SK-N-MC (cell line): Measurements from ENCODE around the gene EXPH5.

Experiments used
- DNase-seq: peaks from one replicate; pipeline ENCODE4 v3.0.0-alpha.2; 2011; ENCODE audit warnings: low read depth, low spot score
- H3K27ac ChIP-seq: fragments of 200-600 bp; sonication (generic); 2 replicates; pipeline ENCODE4 v1.5.1; 2016; ENCODE audit warnings: mixed run types
- H3K36me3 ChIP-seq: fragments of 200-600 bp; sonication (generic); 2 replicates; pipeline ENCODE4 v1.6.1; 2017; ENCODE audit warnings: antibody characterized with exemption, low read length, mixed read lengths; ENCODE audit not compliant: insufficient read depth
- H3K4me3 ChIP-seq: fragments of 200-600 bp; sonication (generic); 2 replicates; pipeline ENCODE4 v1.5.1; 2016
- H3K9ac ChIP-seq: fragments of 200-600 bp; sonication (generic); 2 replicates; pipeline ENCODE4 v1.8.0; 2017; ENCODE audit warnings: mixed run types, mixed read lengths; ENCODE audit not compliant: insufficient read length
- H3K9me3 ChIP-seq: fragments of 200-600 bp; sonication (generic); 2 replicates; pipeline ENCODE4 v1.6.1; 2017; ENCODE audit warnings: low read depth, mild to moderate bottlenecking, antibody characterized with exemption, low read length, moderate library complexity, mixed read lengths
- EZH2 ChIP-seq: fragments of 200-600 bp; sonication (generic); IDR thresholded peaks from one replicate; pipeline ENCODE4 v1.6.1; 2017; ENCODE audit warnings: antibody characterized with exemption
- FOXP2 ChIP-seq: optimal IDR thresholded peaks from 2 replicates; pipeline ENCODE3; 2011; ENCODE audit warnings: mild to moderate bottlenecking, moderate library complexity; ENCODE audit not compliant: insufficient read depth; ENCODE audit errors: extremely low read length, control extremely low read depth
- POLR2AphosphoS5 ChIP-seq: IDR thresholded peaks from 2 replicates; pipeline ENCODE4 v1.6.1; 2012; ENCODE audit warnings: mild to moderate bottlenecking, low read depth, low read length, borderline replicate concordance

EXPH5 gene

DNA sequence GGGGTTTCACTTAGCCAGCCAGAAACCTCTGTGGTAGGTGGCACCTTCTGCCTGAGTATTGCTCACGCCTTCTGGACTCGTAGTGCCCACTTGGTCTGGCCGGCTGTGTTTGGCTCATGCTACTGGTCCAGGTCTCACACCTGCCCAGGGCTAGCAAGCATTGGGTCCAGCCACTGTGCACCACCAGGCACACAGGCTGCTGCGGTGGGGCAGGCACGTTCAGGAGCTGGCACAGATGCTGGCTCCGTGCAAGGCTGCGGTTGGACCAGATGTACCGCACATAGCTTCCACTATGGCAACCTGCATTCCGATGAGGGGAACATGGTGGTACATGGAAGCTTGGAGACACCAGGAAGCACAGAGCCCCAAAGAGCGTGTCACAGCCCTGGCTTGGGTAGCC is 34.8 kb upstream of the EXPH5 start:
- Histone ChIP-seq H3K27ac (no peak overlapping the region), H3K4me3 (no peak overlapping the region), H3K36me3 (no peaks in the 10 kb centered on the region), H3K9me3 (no peaks in the 10 kb centered on the region), H3K9ac (no peak overlapping the region)
- no peak for DNase-seq
- TF ChIP-seq EZH2 (no peak), FOXP2 (no peak), POLR2AphosphoS5 (no peak)

DNA sequence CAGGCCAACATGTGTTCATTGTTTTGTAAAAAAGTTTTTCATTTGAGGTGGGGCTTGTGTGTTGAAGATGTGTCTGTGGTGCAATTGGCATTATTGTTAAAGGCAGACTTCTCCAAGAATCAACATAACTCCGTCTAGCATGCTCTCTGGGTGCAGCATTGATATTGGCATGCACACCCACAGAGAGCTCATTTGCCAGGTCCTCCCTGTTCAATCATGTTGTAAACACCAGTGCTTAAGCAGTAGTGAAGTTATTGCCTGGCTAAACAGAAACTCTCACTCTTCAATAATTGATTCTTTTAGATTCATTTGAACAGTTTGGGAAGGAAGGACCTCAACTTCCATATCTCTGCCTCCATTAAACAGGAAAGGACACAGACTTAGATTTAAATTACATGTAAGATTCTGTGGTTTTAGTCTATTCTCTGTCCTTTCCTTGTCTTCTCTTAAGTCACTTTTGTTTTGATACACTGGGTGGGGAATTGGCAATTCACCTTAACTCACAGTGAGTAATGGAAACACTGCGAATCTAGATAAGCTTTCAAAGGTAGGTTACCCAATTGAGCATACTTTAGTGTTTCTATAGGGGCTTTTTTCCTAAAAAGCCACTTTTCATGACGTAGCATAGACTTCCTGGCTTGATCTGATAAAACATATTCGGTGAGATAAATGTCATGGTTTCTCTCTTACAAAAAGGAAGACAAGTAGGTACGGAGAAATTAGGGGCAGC is 30.8 kb upstream of the EXPH5 start:
- H3K9ac ChIP-seq = no peak overlapping the region
- H3K4me3 ChIP-seq = no peak overlapping the region
- TF ChIP-seq FOXP2 (no peak), POLR2AphosphoS5 (no peak), EZH2 (no peak)
- no peak for DNase-seq
- H3K27ac ChIP-seq = no peak overlapping the region
- H3K9me3 ChIP-seq = no peaks in the 10 kb centered on the region
- no peaks in the 10 kb centered on the region for H3K36me3 ChIP-seq

DNA sequence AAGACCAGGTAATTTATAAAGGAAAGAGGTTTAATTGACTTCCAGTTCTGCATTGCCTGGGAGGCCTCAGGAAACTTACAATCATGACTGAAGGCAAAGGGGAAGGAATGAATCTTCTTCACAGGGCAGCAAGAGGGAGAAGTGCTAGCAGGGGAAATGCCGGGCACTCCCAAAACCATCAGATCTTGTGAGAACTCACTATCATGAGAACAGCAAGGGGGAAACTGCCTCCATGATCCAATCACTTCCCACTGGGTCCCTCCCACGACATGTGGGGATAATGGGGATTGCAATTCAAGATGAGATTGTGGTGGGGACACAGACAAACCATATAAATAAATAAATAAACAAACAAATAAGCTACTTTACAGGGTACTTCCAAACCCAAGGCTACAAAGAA is 28.8 kb upstream of the EXPH5 start:
- Histone ChIP-seq H3K9me3 (no peaks in the 10 kb centered on the region), H3K27ac (no peak overlapping the region)
- TF ChIP-seq POLR2AphosphoS5 (no peak), EZH2 (no peak), FOXP2 (no peak)

DNA sequence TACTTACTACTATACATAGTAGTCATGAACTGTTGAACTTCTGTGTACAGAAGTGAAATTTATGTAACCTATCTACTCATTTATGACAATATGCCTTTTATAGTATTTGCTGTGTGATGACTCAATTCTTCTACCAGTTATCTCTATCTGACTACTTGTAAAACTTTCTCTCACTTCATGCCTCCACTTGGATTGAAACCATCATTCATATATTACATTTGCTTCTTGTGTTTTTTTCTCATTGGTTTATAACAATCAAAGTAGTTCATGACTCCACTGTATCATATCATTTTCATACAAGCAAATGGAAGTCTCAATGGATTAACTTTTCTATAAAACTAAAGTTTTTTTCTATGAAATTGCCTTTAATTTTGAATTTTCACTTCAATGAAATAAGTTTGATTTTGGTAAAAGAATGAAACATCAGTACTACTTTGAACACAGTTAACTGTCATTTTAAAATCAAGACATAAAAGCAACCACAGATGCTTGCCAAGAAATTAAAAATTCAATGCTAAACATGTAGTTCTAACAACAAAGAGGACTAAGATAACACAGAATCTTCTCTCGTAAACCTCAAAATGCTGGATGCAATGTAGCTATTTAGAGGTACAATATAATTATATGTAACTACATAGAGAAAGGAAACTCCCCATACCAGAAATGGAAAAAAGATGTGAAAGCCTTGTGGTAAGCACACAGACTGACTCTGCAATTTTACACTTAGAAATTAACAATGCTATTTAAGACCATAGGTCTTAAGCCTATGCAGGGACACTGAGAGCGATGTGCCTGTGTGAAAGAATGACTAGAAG is 27.6 kb upstream of the EXPH5 start:
- Histone ChIP-seq H3K27ac (no peak overlapping the region), H3K9ac (no peak overlapping the region), H3K4me3 (no peak overlapping the region), H3K9me3 (no peaks in the 10 kb centered on the region), H3K36me3 (no peaks in the 10 kb centered on the region)
- no peak for DNase-seq
- TF ChIP-seq FOXP2 (no peak), EZH2 (no peak), POLR2AphosphoS5 (no peak)

More for the DNA sequence above, 28.8 kb upstream of the EXPH5 start:
- Histone ChIP-seq H3K4me3 (no peak overlapping the region), H3K36me3 (no peaks in the 10 kb centered on the region), H3K9ac (no peak overlapping the region)
- DNase-seq = no peak

DNA sequence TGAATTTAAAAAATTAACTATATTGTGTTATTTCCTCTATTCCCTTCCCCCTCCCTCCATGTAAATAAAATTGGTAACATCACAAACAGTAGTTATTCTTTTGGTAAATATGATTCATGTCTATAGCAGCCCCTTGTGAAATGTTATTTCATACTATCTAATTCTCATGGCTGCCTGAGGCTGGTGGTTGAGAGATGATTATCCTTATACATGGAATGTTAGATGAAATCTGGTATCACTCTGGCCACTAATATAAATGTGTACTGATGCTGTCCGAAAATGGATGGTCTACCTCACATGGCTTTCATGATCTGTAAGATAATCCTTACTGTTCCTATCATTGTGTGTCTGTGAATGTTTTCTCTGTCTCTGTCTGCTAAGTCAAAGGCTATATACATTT is 25.0 kb upstream of the EXPH5 start:
- no peak overlapping the region for H3K4me3 ChIP-seq
- no peak overlapping the region for H3K27ac ChIP-seq
- TF ChIP-seq EZH2 (no peak), FOXP2 (no peak), POLR2AphosphoS5 (no peak)
- H3K9me3 ChIP-seq = no peaks in the 10 kb centered on the region
- no peak for DNase-seq
- no peak overlapping the region for H3K9ac ChIP-seq
- no peaks in the 10 kb centered on the region for H3K36me3 ChIP-seq

DNA sequence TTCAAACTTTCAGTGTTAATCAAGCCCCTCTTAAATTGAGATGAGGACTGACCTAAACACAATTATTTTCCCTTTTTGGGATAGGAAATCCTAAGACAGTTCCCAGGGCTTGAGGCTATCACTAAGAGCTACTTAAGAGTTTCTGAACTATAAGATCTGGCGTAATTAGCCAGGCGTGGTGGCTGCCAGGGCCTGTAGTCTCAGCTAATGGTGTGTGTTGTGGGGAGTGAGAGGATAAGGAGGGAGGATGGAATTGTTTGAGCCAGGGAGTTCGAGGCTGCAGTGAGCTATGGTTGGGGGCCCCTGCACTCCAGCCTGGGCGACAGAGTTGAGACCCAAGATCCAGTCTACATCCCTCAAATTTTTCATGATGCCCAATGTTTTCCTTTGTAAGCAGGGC is 23.5 kb upstream of the EXPH5 start:
- H3K9ac ChIP-seq = no peak overlapping the region
- H3K27ac ChIP-seq = no peak overlapping the region
- H3K4me3 ChIP-seq = no peak overlapping the region
- H3K9me3 ChIP-seq = no peaks in the 10 kb centered on the region
- TF ChIP-seq EZH2 = no peak
- TF ChIP-seq FOXP2 = no peak
- no peak for TF ChIP-seq POLR2AphosphoS5
- DNase-seq = no peak
- H3K36me3 ChIP-seq = no peaks in the 10 kb centered on the region

DNA sequence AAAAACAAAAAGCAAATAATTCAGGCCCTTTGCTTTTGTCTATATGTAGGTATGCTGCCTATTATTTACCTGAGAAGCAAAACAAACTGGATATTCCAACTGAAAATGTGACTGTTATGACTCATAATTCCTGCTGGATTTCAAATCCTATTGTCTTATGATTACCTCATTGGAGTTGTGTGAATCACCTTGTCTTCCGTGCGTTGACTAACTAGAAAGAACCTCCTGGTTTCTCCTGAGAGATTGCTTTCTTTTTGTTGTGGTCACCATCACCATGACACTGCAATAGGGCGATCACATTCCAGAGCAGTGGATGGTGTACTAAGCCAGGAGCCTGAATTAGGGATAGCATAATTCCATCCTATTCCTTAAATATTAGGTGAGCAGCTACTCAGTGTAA is 23.0 kb upstream of the EXPH5 start:
- Histone ChIP-seq H3K36me3 (no peaks in the 10 kb centered on the region), H3K27ac (no peak overlapping the region), H3K9me3 (no peaks in the 10 kb centered on the region), H3K4me3 (no peak overlapping the region), H3K9ac (no peak overlapping the region)
- no peak for DNase-seq
- no peak for TF ChIP-seq FOXP2
- TF ChIP-seq EZH2 = no peak
- no peak for TF ChIP-seq POLR2AphosphoS5

DNA sequence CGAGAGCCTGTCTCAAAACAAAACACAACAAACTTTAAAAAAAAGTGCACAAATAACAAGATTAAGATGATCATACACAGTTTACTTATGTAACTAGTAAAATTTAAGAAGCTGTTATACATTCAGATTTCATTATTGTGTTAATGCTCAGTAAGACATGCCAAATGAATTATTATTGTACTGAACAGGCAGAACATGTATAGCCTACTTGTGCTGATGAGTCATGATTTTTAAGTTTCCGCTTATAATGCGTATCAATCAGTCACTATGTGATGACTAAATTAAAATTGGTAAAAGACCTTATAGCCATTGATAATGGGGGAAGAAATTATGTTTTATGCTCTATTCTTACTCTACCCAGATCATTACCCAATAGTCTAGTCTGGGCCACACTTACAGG is 20.5 kb upstream of the EXPH5 start:
- H3K9ac ChIP-seq = no peak overlapping the region
- DNase-seq = no peak
- no peak for TF ChIP-seq FOXP2
- no peak for TF ChIP-seq EZH2
- no peak for TF ChIP-seq POLR2AphosphoS5
- H3K36me3 ChIP-seq = no peaks in the 10 kb centered on the region
- H3K4me3 ChIP-seq = no peak overlapping the region
- H3K27ac ChIP-seq = no peak overlapping the region
- H3K9me3 ChIP-seq = no peaks in the 10 kb centered on the region

DNA sequence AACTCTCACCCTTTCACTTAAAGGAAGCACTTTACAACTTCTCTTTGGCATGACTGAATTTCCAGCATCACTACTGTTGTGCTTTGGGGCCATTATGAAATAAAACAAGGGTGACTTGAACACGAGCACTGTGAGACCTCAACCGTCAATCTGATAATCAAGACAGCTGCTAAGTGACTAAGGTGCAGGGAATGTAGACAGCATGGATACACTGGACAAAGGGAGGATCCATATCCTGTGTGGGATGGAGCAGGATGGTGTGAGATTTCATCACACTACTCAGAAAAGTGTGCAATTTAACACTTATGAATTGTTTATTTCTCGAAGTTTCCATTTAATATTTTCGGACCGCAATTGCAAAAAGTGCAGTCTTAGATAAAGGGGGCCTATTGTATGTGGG is 16.1 kb upstream of the EXPH5 start:
- no peak overlapping the region for H3K4me3 ChIP-seq
- H3K9me3 ChIP-seq = no peaks in the 10 kb centered on the region
- no peak overlapping the region for H3K9ac ChIP-seq
- H3K27ac ChIP-seq = no peak overlapping the region
- TF ChIP-seq EZH2 = no peak
- TF ChIP-seq POLR2AphosphoS5 = no peak
- TF ChIP-seq FOXP2 = no peak
- no peak for DNase-seq
- no peaks in the 10 kb centered on the region for H3K36me3 ChIP-seq
